ENCODE data around the gene RAP2B. TPM values are rescaled to one million over a fixed set of nuclear protein-coding genes. Genes with fewer than 3 reads are reported as not detected.
"Not testable (repeated sequence)": the region's sequence is repeated elsewhere in the genome, so short reads cannot be mapped to it uniquely, and the experiment has no call there.

The RAP2B gene
- total RNA-seq: 11.2 and 14.5 TPM in 2 replicates

- no peak for TF ChIP-seq CTCF (IDR thresholded peaks at IDR 0.05; ENCODE audit: insufficient read depth, low read depth, low read length)
- peak; percentile 97 for DNase-seq (ENCODE audit: low read depth)
- H3K4me3 ChIP-seq (ENCODE audit: low read depth, low read length): peak within 1 kb of the TSS; percentile 97
These were observed at the start of gene RAP2B for GRCh38 chr3:153161714-153162512. Gene RAP2B (plus strand): TSS chr3:153162226. CDS start chr3:153162694, 468 bp downstream.

DNA sequence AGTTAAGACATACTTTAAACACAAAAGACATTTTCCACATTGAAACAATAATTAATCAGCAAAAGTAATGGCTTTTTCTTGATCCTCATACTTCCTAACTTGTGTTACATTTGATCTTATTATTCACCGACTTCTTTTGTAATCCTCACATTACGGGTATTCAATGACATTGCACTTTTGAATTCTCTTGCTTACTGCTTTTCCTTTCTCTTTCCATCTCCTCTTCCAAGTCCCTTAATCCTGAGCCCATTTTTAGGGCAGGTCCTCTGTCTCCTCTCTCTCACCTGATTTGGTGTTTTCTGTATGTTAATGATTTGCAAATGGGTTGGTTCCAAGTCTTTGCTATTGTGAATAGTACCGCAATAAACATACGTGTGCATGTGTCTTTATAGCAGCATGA, 48.5 kb upstream of the RAP2B start:
- no peak for DNase-seq (ENCODE audit: low read depth)
- no peak overlapping the region for H3K4me3 ChIP-seq (ENCODE audit: low read depth, low read length)

GRCh38 chr3:153114270-153114669, 47.8 kb upstream of the RAP2B start:
- DNase-seq (ENCODE audit: low read depth); H3K4me3 ChIP-seq (ENCODE audit: low read depth, low read length): not testable (repeated sequence)

More for the DNA sequence above, 48.5 kb upstream of the RAP2B start:
- TF ChIP-seq CTCF (IDR thresholded peaks at IDR 0.05; ENCODE audit: insufficient read depth, low read depth, low read length): no peak

DNA sequence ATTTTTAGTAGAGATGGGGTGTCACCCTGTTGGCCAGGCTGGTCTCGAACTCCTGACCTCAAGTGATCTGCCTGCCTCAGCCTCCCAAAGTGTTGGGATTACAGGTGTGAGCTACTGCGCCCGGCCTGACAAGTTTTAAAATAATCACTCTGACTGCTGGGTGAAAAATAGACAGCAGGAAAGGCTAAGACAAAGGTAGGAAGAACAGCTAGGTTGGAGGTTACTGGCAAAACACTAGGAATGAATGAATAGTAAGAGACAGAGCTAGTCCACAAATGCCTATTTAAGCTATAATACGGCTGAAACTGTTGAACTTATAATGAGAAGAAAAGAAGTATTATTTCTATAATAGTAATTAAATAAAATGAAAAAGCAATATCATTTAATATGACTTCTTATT, 46.7 kb upstream of the RAP2B start:
- H3K4me3 ChIP-seq (ENCODE audit: low read depth, low read length): no peak overlapping the region
- no peak for TF ChIP-seq CTCF (IDR thresholded peaks at IDR 0.05; ENCODE audit: insufficient read depth, low read depth, low read length)
- DNase-seq (ENCODE audit: low read depth): no peak

GRCh38 chr3:153127788-153128187, 34.2 kb upstream of the RAP2B start:
- DNase-seq (ENCODE audit: low read depth): no peak
- no peak overlapping the region for H3K4me3 ChIP-seq (ENCODE audit: low read depth, low read length)
- TF ChIP-seq CTCF (IDR thresholded peaks at IDR 0.05; ENCODE audit: insufficient read depth, low read depth, low read length): no peak

DNA sequence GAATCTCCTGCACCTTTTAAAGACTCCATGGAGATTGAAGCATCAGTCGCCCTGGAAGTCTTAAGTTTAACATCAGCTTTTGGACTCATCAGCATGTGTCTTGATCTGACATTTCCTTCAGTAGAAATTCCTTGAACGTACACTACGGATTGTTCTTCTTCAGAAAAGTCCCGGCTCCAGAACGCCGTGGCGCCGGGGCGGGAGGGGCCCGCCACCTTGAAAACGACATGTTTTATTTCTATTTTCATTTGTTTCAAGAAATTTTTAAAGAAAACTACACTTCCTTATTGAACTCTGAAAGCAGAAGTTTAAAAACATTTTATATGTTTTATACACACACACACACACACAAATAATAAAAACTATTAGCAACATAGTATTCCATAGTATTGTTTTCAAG, 32.6 kb upstream of the RAP2B start:
- H3K4me3 ChIP-seq (ENCODE audit: low read depth, low read length): no peak overlapping the region
- TF ChIP-seq CTCF (IDR thresholded peaks at IDR 0.05; ENCODE audit: insufficient read depth, low read depth, low read length): no peak
- DNase-seq (ENCODE audit: low read depth): no peak

DNA sequence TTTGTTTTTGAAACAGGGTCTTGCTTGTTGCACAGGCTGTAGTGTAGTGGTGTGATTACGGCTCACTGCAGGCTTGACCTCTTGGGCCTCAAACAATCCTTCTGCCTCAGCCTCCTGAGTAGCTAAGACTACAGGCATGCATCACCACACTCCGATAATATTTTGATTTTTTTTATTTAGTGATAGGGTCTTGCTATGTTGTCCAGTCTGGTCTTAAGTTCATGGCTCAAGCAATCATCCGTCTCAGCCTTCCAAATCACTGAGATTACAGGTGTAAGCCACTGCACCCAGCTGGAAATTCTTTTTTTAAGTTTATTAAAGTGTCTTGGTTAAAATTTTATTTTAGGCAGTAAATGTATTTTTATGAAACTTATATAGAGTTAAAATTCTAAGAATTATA, 32.2 kb upstream of the RAP2B start:
- TF ChIP-seq CTCF (IDR thresholded peaks at IDR 0.05; ENCODE audit: insufficient read depth, low read depth, low read length): no peak
- H3K4me3 ChIP-seq (ENCODE audit: low read depth, low read length): no peak overlapping the region
- DNase-seq (ENCODE audit: low read depth): no peak

All from fibroblast of villous mesenchyme (primary cell).